CD4-positive, alpha-beta T cell treated with Interleukin-17A for 1 hour (primary cell): Measurements from ENCODE around the gene REEP2.
"Not testable (repeated sequence)": the region's sequence is repeated elsewhere in the genome, so short reads cannot be mapped to it uniquely, and the experiment has no call there.

Experiments used
- DNase-seq: peaks from one replicate; pipeline ENCODE4 v3.0.0-alpha.2; 2020

The REEP2 gene

GRCh38 chr5:138438724-138439476, at the start of gene REEP2:
Gene REEP2 (plus strand): TSS chr5:138439057. CDS start chr5:138439209, 152 bp downstream.
- DNase-seq = peak; percentile 56

- DNase-seq = no peak
Observed at GRCh38 chr5:138389332-138389731, 49.5 kb upstream of the REEP2 start.

GRCh38 chr5:138389911-138390310, 48.9 kb upstream of the REEP2 start:
- DNase-seq = not testable (repeated sequence)

GRCh38 chr5:138391859-138392386, 46.9 kb upstream of the REEP2 start:
- DNase-seq = no peak

GRCh38 chr5:138402640-138403039, 36.2 kb upstream of the REEP2 start:
- DNase-seq = no peak

GRCh38 chr5:138408023-138408422, 30.8 kb upstream of the REEP2 start:
- DNase-seq = peak; percentile 20

GRCh38 chr5:138410996-138411640, 27.7 kb upstream of the REEP2 start:
- DNase-seq = peak; percentile 35

GRCh38 chr5:138418444-138418843, 20.4 kb upstream of the REEP2 start:
- no peak for DNase-seq

- DNase-seq = no peak
Observed at GRCh38 chr5:138425079-138425478, 13.8 kb upstream of the REEP2 start.

GRCh38 chr5:138435943-138436342, 2.9 kb upstream of the REEP2 start:
- no peak for DNase-seq

GRCh38 chr5:138438003-138438723, 694 bp upstream of the REEP2 start:
- no peak for DNase-seq

- no peak for DNase-seq
Observed at GRCh38 chr5:138439477-138440158, 761 bp downstream of the REEP2 start.

- no peak for DNase-seq
Observed at GRCh38 chr5:138440159-138441073, 1.6 kb downstream of the REEP2 start.

- DNase-seq = no peak
Observed at GRCh38 chr5:138441221-138441620, 2.4 kb downstream of the REEP2 start.

- no peak for DNase-seq
Observed at GRCh38 chr5:138444078-138444773, 5.4 kb downstream of the REEP2 start.

- DNase-seq = no peak
Observed at GRCh38 chr5:138444774-138445546, 6.1 kb downstream of the REEP2 start.

GRCh38 chr5:138445547-138446271, 6.9 kb downstream of the REEP2 start:
- no peak for DNase-seq

GRCh38 chr5:138448070-138448469, 9.2 kb downstream of the REEP2 start:
- DNase-seq = no peak
